Kidney (tissue), 14 donors: ENCODE measurements around the gene ITPKB. TPM values are rescaled to one million over a fixed set of nuclear protein-coding genes. Genes with fewer than 3 reads are reported as not detected.

ENCODE experiments used
- DNase-seq, 5 donors: peaks; one replicate each; pipeline ENCODE4 v3.0.0-alpha.2; 2013 to 2020
- FAIRE-seq: peaks from 2 replicates; lab custom pipeline; 2012; peaks lifted over from hg19 to GRCh38; lab: Jason Lieb, UNC
- H3K27ac ChIP-seq, 2 donors: one replicate each; pipeline ENCODE4 v1.7.0; 2013; ENCODE audit warnings: low read depth in 2 of 2, low read length in 2 of 2, inconsistent platforms in 1 of 2
- H3K27me3 ChIP-seq: one replicate; pipeline ENCODE4 v1.7.1; 2013; ENCODE audit warnings: low read length, inconsistent platforms; ENCODE audit not compliant: control insufficient read depth, insufficient read depth
- H3K36me3 ChIP-seq, 3 donors: one replicate each; pipeline versions ENCODE4 v1.7.0 to v1.7.1; 2013; ENCODE audit warnings: low read length in 3 of 3, control low read depth in 1 of 3, inconsistent platforms in 1 of 3; ENCODE audit not compliant: insufficient read depth in 3 of 3, control insufficient read depth in 2 of 3
- H3K4me1 ChIP-seq, 3 donors: one replicate each; pipeline versions ENCODE4 v1.7.0 to v1.7.1; 2013; ENCODE audit warnings: low read length in 3 of 3, inconsistent platforms in 1 of 3, low read depth in 1 of 3; ENCODE audit not compliant: control insufficient read depth in 2 of 3, insufficient read depth in 2 of 3
- H3K4me3 ChIP-seq, 3 donors: one replicate each; pipeline versions ENCODE4 v1.7.0 to v1.8.1; 2013; ENCODE audit warnings: low read length in 3 of 3, control low read depth in 1 of 3, inconsistent platforms in 1 of 3
- H3K9ac ChIP-seq, 3 donors: one replicate each; pipeline versions ENCODE4 v1.7.0 to v1.7.1; 2013; ENCODE audit warnings: low read length in 3 of 3, control low read depth in 1 of 3, inconsistent platforms in 1 of 3
- H3K9me3 ChIP-seq, 3 donors: one replicate each; pipeline versions ENCODE4 v1.7.0 to v1.7.1; 2013; ENCODE audit warnings: low read length in 3 of 3, control low read depth in 1 of 3, inconsistent platforms in 1 of 3; ENCODE audit not compliant: control insufficient read depth in 2 of 3, insufficient read depth in 1 of 3
- intact Hi-C: fragments of 100-400 bp; cut with DNase I; formaldehyde crosslinking; loops from one replicate; pipeline ENCODE4 v1.11.1; 2022
- polyA plus RNA-seq: library from polyadenylated mRNA; stranded (reverse); fragments of 350-450 nt; fragmentation: Illumina TruSeq; extraction: RNeasy Lipid Tissue Mini Kit (QIAGEN cat#74804); gene quantifications from one replicate; pipeline ENCODE4 v1.2.3, GENCODE V29; 2014; ENCODE audit warnings: low read depth, low replicate concordance; ENCODE audit not compliant: insufficient read depth
- total RNA-seq: library from RNA; stranded (reverse); fragmentation: NEBNext Ultra II Directional; extraction: Animal tissue kit (Norgen Biotek cat#: 25700); gene quantifications from one replicate; pipeline ENCODE4 v1.2.1, GENCODE V29; 2021
- TF ChIP-seq, protein P1 (sequence below): IDR thresholded peaks from 3 replicates; pipeline ENCODE4 v1.5.1; 2012; ENCODE audit warnings: mild to moderate bottlenecking, moderate library complexity, borderline replicate concordance; ENCODE audit not compliant: insufficient read depth; ENCODE audit errors: extremely low read depth
- donor health status: control.
- donor health status: control.
- donor health status: control.
- donor health status: control.
- donor health status: control.
- donor health status: DM: yes; HTN: yes; CAD: no.
- donor health status: Normal renal cell carcinoma (clear cell type).

ITPKB gene
- total and polyA plus RNA-seq, 2 donors from 2014 or later = 20.2 to 39.3 TPM

DNA sequence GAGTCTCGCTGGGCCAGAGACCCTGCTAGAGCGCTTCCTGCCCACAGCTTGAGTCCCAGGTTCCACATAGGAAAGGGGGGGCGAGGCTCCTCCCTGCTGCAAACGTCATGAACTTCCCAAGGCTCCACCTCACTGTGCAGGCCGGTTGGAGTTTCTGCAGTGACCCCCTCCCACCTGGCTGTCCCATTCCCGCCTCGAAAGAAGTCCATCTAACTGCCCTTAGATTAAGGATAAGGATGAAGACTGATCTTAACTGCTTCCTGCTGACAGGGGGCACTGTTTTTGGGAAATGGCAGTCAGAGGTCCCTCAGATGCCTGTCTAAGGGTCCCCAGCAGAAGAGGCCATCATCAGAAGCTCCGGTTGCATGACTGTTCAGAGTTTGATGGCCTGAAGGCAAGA, 127.8 kb downstream of the ITPKB start:
- intact Hi-C loops = no loop called here
- TF ChIP-seq, protein P1, sequence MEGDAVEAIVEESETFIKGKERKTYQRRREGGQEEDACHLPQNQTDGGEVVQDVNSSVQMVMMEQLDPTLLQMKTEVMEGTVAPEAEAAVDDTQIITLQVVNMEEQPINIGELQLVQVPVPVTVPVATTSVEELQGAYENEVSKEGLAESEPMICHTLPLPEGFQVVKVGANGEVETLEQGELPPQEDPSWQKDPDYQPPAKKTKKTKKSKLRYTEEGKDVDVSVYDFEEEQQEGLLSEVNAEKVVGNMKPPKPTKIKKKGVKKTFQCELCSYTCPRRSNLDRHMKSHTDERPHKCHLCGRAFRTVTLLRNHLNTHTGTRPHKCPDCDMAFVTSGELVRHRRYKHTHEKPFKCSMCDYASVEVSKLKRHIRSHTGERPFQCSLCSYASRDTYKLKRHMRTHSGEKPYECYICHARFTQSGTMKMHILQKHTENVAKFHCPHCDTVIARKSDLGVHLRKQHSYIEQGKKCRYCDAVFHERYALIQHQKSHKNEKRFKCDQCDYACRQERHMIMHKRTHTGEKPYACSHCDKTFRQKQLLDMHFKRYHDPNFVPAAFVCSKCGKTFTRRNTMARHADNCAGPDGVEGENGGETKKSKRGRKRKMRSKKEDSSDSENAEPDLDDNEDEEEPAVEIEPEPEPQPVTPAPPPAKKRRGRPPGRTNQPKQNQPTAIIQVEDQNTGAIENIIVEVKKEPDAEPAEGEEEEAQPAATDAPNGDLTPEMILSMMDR = no peak
- DNase-seq = no peak

DNA sequence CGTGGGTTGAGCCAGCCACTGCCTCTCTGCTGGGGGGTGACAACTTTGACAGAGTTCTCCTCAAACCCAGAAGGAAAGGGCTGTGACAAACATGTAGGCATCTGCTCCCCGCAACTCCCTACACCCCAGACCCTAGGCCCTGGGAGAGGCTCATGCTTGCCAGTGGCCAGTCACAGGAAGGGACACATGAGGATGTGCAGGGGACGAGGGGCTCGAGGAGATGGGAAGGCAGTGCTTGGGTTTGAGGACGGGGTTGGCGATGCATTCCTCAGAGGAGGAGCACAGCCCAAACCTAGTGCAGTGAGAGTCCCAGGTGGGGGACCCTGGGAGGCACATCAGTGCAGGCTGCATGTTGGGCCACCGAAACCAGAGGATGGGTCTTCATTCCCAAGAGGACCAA, 128.4 kb downstream of the ITPKB start:
- no peak overlapping the region for H3K4me3 ChIP-seq
- no peak overlapping the region for H3K27ac ChIP-seq
- H3K4me1 ChIP-seq = no peaks in the 10 kb centered on the region
- intact Hi-C loops = no loop called here
- FAIRE-seq (no peak), DNase-seq (no peak)
- H3K9me3 ChIP-seq = no peaks in the 10 kb centered on the region
- TF ChIP-seq, protein P1 = no peak
- no peaks in the 10 kb centered on the region for H3K27me3 ChIP-seq
- no peaks in the 10 kb centered on the region for H3K36me3 ChIP-seq
- H3K9ac ChIP-seq = no peak overlapping the region

More for the DNA sequence above, 127.8 kb downstream of the ITPKB start:
- FAIRE-seq = no peak
- Histone ChIP-seq H3K9me3 (no peaks in the 10 kb centered on the region), H3K36me3 (no peaks in the 10 kb centered on the region), H3K9ac (no peak overlapping the region), H3K27me3 (no peaks in the 10 kb centered on the region), H3K27ac (no peak overlapping the region), H3K4me1 (no peaks in the 10 kb centered on the region), H3K4me3 (no peak overlapping the region)

DNA sequence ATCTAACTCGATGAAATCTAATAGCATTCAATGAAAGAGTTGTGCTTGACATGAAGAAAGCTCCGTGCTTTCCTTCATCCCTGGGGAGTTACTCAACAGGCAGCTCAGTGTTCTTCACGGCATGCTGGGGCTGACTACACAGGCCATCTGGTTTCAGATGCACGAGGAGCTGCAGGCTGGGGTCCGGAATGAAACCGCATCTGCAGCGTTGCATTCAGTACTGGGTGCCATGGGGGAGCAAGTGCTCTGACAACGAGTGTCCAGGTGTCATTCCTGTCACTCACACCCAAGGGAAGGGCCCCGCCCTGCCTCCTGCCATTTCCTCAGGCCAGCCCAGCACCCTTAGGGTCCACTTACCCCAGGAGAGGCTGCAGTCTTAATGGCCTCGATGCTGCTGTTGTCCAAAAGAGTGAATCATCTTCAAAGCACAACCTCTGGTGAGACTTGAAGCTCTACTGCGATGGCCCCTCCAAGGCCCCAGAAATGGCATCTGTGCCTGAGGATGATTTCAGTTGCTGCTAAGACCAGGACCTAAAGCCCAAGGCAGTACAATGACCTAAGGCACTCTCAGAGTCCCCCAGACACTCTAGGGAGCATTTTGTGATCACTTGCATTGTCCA, 129.1 kb downstream of the ITPKB start:
- DNase-seq = no peak
- Histone ChIP-seq H3K9ac (no peak overlapping the region), H3K36me3 (no peaks in the 10 kb centered on the region), H3K9me3 (no peaks in the 10 kb centered on the region), H3K4me1 (no peaks in the 10 kb centered on the region), H3K27ac (no peak overlapping the region), H3K27me3 (no peaks in the 10 kb centered on the region), H3K4me3 (no peak overlapping the region)
- no peak for FAIRE-seq
- intact Hi-C loops = no loop called here
- TF ChIP-seq, protein P1 = no peak
